Vagina (tissue), 2 donors: Measurements from ENCODE around the gene DOCK11.

Source experiments
- CTCF ChIP-seq, 3 experiments: fragments of 450-650 bp in 2 of 3; fragments of 200-600 bp in 1 of 3; sonication (generic) in 1 of 3; IDR thresholded peaks; one replicate each; pipeline ENCODE4 v1.5.1; 2017 to 2019; ENCODE audit warnings: antibody characterized with exemption in 3 of 3, mild to moderate bottlenecking in 2 of 3, moderate library complexity in 2 of 3
- POLR2A ChIP-seq, 2 donors: fragments of 450-650 bp; IDR thresholded peaks; one replicate each; pipeline ENCODE4 v1.6.1; 2017; ENCODE audit warnings: antibody characterized with exemption in 2 of 2, mild to moderate bottlenecking in 2 of 2, moderate library complexity in 2 of 2

GRCh38 chrX:118577041-118577440 is 81.4 kb downstream of the DOCK11 start:
- TF ChIP-seq CTCF (IDR thresholded peaks at IDR 0.05) (no peak), POLR2A (IDR thresholded peaks at IDR 0.05) (no peak)
